H9 (cell line): Measurements from ENCODE around the gene MEIS2. TPM values are rescaled to one million over a fixed set of nuclear protein-coding genes. Genes with fewer than 3 reads are reported as not detected.

ENCODE experiments used
- DNase-seq: peaks from one replicate; pipeline ENCODE4 v3.0.0-alpha.2; 2017
- H2AFZ ChIP-seq: one replicate; pipeline ENCODE4 v1.6.1; 2013; ENCODE audit warnings: mild to moderate bottlenecking, low read length, control low read depth, moderate library complexity
- H2AK5ac ChIP-seq: 2 replicates; pipeline ENCODE4 v1.6.1; 2013; ENCODE audit warnings: low read length, control low read depth, mixed read lengths; ENCODE audit not compliant: insufficient read length
- H2BK120ac ChIP-seq: one replicate; pipeline ENCODE4 v1.6.1; 2013; ENCODE audit warnings: low read depth, mild to moderate bottlenecking, low read length, control low read depth, inconsistent platforms; ENCODE audit not compliant: poor library complexity, severe bottlenecking
- H2BK12ac ChIP-seq: 2 replicates; pipeline ENCODE4 v1.6.1; 2013; ENCODE audit warnings: low read length, control low read depth, mixed read lengths, low read depth; ENCODE audit not compliant: insufficient read length
- H2BK15ac ChIP-seq: 2 replicates; pipeline ENCODE4 v1.6.1; 2013; ENCODE audit warnings: low read depth, low read length, control low read depth
- H2BK20ac ChIP-seq: one replicate; pipeline ENCODE4 v1.6.1; 2013; ENCODE audit warnings: low read depth, mild to moderate bottlenecking, low read length, control low read depth, inconsistent platforms; ENCODE audit not compliant: poor library complexity, severe bottlenecking
- H2BK5ac ChIP-seq: 2 replicates; pipeline ENCODE4 v1.6.1; 2013; ENCODE audit warnings: low read length, control low read depth, mixed read lengths; ENCODE audit not compliant: insufficient read length
- H3K14ac ChIP-seq: 2 replicates; pipeline ENCODE4 v1.6.1; 2013; ENCODE audit warnings: low read length, control low read depth; ENCODE audit not compliant: insufficient read depth
- H3K18ac ChIP-seq: 2 replicates; pipeline ENCODE4 v1.6.1; 2013; ENCODE audit warnings: low read depth, mild to moderate bottlenecking, mixed read lengths, low read length, control low read depth; ENCODE audit not compliant: insufficient read length
- H3K23ac ChIP-seq: 2 replicates; pipeline ENCODE4 v1.6.1; 2013; ENCODE audit warnings: low read length, control low read depth, mixed read lengths, low read depth; ENCODE audit not compliant: insufficient read length
- H3K23me2 ChIP-seq: 2 replicates; pipeline ENCODE4 v1.6.1; 2013; ENCODE audit warnings: low read depth, mild to moderate bottlenecking, mixed read lengths, low read length, control low read depth; ENCODE audit not compliant: insufficient read length, poor library complexity, severe bottlenecking
- H3K27ac ChIP-seq: 2 replicates; pipeline ENCODE4 v1.5.1; 2013; ENCODE audit warnings: low read length, control low read depth, mixed read lengths, low read depth; ENCODE audit not compliant: insufficient read length
- H3K27me3 ChIP-seq: 2 replicates; pipeline ENCODE4 v1.6.1; 2013; ENCODE audit warnings: low read length, control low read depth, inconsistent platforms; ENCODE audit not compliant: insufficient read depth
- H3K4ac ChIP-seq: 2 replicates; pipeline ENCODE4 v1.6.1; 2013; ENCODE audit warnings: low read depth, mild to moderate bottlenecking, control low read depth, inconsistent platforms, low read length, moderate library complexity
- H3K4me1 ChIP-seq: 2 replicates; pipeline ENCODE4 v1.6.1; 2013; ENCODE audit warnings: low read length, control low read depth, inconsistent platforms; ENCODE audit not compliant: insufficient read depth
- H3K4me2 ChIP-seq: 2 replicates; pipeline ENCODE4 v1.6.1; 2013; ENCODE audit warnings: low read length, control low read depth, mixed read lengths; ENCODE audit not compliant: insufficient read length, insufficient read depth
- H3K56ac ChIP-seq: 2 replicates; pipeline ENCODE4 v1.6.1; 2013; ENCODE audit warnings: low read depth, mild to moderate bottlenecking, mixed read lengths, low read length, control low read depth; ENCODE audit not compliant: insufficient read length
- H3K79me1 ChIP-seq: 2 replicates; pipeline ENCODE4 v1.6.1; 2013; ENCODE audit warnings: low read depth, mild to moderate bottlenecking, moderate library complexity, low read length, control low read depth, inconsistent platforms; ENCODE audit not compliant: insufficient read depth, poor library complexity, severe bottlenecking
- H3K79me2 ChIP-seq: 2 replicates; pipeline ENCODE4 v1.6.1; 2013; ENCODE audit warnings: low read length, control low read depth, inconsistent platforms; ENCODE audit not compliant: insufficient read depth
- H3K9ac ChIP-seq: 2 replicates; pipeline ENCODE4 v1.6.1; 2013; ENCODE audit warnings: low read length, control low read depth, mixed read lengths; ENCODE audit not compliant: insufficient read length; ENCODE audit errors: extremely low read depth
- H3K9me3 ChIP-seq: one replicate; pipeline ENCODE4 v1.6.1; 2013; ENCODE audit warnings: low read depth, low read length, inconsistent platforms; ENCODE audit not compliant: control insufficient read depth
- H3T11ph ChIP-seq: one replicate; pipeline ENCODE4 v1.6.1; 2013; ENCODE audit warnings: mild to moderate bottlenecking, low read length, control low read depth, inconsistent platforms
- H4K20me1 ChIP-seq: one replicate; pipeline ENCODE4 v1.6.1; 2013; ENCODE audit not compliant: control insufficient read depth, insufficient read length, insufficient read depth
- H4K5ac ChIP-seq: 2 replicates; pipeline ENCODE4 v1.6.1; 2013; ENCODE audit warnings: low read depth, mild to moderate bottlenecking, mixed read lengths, low read length, control low read depth; ENCODE audit not compliant: insufficient read length
- H4K8ac ChIP-seq: replicated peaks from 2 replicates; pipeline ENCODE4 v1.6.1; 2013; ENCODE audit warnings: low read length, control low read depth, mixed read lengths, low read depth; ENCODE audit not compliant: insufficient read length
- H4K91ac ChIP-seq: 2 replicates; pipeline ENCODE4 v1.6.1; 2013; ENCODE audit warnings: low read depth, mild to moderate bottlenecking, moderate library complexity, mixed read lengths, low read length, control low read depth; ENCODE audit not compliant: insufficient read length
- H3K27ac Mint-ChIP-seq, 3 experiments: 2 replicates in 2 of 3; 3 replicates in 1 of 3; pipeline ENCODE4 v1.8.0; 2020 to 2021; ENCODE audit warnings: mixed read lengths in 3 of 3, mild to moderate bottlenecking in 1 of 3, moderate library complexity in 1 of 3
- H3K27me3 Mint-ChIP-seq: 2 replicates; pipeline ENCODE4 v1.8.0; 2021; ENCODE audit warnings: low read depth, mild to moderate bottlenecking, moderate library complexity, mixed read lengths
- H3K36me3 Mint-ChIP-seq, 3 experiments: 2 replicates in 2 of 3; 3 replicates in 1 of 3; pipeline ENCODE4 v1.8.0; 2020 to 2021; ENCODE audit warnings: low read depth in 3 of 3, mixed read lengths in 3 of 3; ENCODE audit not compliant: insufficient read depth in 1 of 3
- H3K4me1 Mint-ChIP-seq, 2 experiments: 2 replicates each; pipeline ENCODE4 v1.8.0; 2020; ENCODE audit warnings: mixed read lengths in 2 of 2
- H3K4me3 Mint-ChIP-seq, 2 experiments: 2 replicates in 1 of 2; 3 replicates in 1 of 2; pipeline ENCODE4 v1.8.0; 2020 to 2021; ENCODE audit warnings: mild to moderate bottlenecking in 2 of 2, mixed read lengths in 2 of 2, moderate library complexity in 1 of 2
- H3K9me3 Mint-ChIP-seq, 2 experiments: 2 replicates in 1 of 2; 3 replicates in 1 of 2; pipeline ENCODE4 v1.8.0; 2020; ENCODE audit warnings: mild to moderate bottlenecking in 2 of 2, mixed read lengths in 2 of 2, moderate library complexity in 1 of 2
- CTCF ChIP-seq: fragments of 200-600 bp; sonication (generic); conservative IDR thresholded peaks from 3 replicates; pipeline ENCODE4 v1.8.0; 2021; ENCODE audit warnings: antibody characterized with exemption, mild to moderate bottlenecking
- WGBS: extraction: QIAGEN DNeasy Blood & Tissue Kit; methylation state at CpG from one replicate; pipeline ENCODE4 v1.1.7; 2013; ENCODE audit warnings: missing lambda C conversion rate, low lambda C conversion rate, mixed read lengths; ENCODE audit not compliant: insufficient read length; ENCODE audit errors: extremely low coverage; 5-methylcytosine and 5-hydroxymethylcytosine counted together
- total RNA-seq: library from RNA; stranded (reverse); gene quantifications from 2 replicates; pipeline ENCODE4 v1.2.1, GENCODE V29; 2021

The MEIS2 gene
- total RNA-seq, 1 experiment from 2014 or later = 0.35 TPM

- no peak for TF ChIP-seq CTCF
- Histone ChIP-seq H2AK5ac (no peak overlapping the region), H3K9ac (no peak overlapping the region), H3K23ac (no peak overlapping the region), H4K91ac (no peak overlapping the region), H3K27ac (no peak overlapping the region), H3T11ph (no peak overlapping the region), H3K27me3 (no peaks in the 10 kb centered on the region), H4K8ac (no peak overlapping the region), H3K56ac (no peak overlapping the region), H2BK5ac (no peak overlapping the region), H2BK15ac (no peak overlapping the region), H3K4me1 (no peaks in the 10 kb centered on the region; the same call in 1 of the 2 replicates), H3K79me2 (no peaks in the 10 kb centered on the region), H3K79me1 (no peaks in the 10 kb centered on the region), H2BK120ac (no peak overlapping the region), H3K9me3 (no peaks in the 10 kb centered on the region), H3K23me2 (no peaks in the 10 kb centered on the region), H2BK12ac (no peak overlapping the region), H4K5ac (no peak overlapping the region), H3K4me2 (no peak overlapping the region), H3K14ac (no peak overlapping the region), H3K18ac (no peak overlapping the region), H4K20me1 (no peaks in the 10 kb centered on the region), H3K4ac (no peak overlapping the region), H2AFZ (no peak overlapping the region), H2BK20ac (no peak overlapping the region)
- H3K4me1 Mint-ChIP-seq = peaks cover 8% of the 10 kb centered on the region in 2 experiments
- no peak for DNase-seq
- no peaks in the 10 kb centered on the region for H3K9me3 Mint-ChIP-seq
- no peak overlapping the region for H3K27ac Mint-ChIP-seq
- H3K36me3 Mint-ChIP-seq = no peaks in the 10 kb centered on the region
- H3K4me3 Mint-ChIP-seq = no peak overlapping the region
- H3K27me3 Mint-ChIP-seq = peaks cover 3% of the 10 kb centered on the region
- whole genome bisulfite sequencing = no CpG with 5 or more reads among the region's 4 CpGs
Observed at GRCh38 chr15:36924034-36924433, 176.3 kb downstream of the MEIS2 start.
